Tibial nerve (tissue), 4 donors: ENCODE measurements around the gene TJP3. TPM values are rescaled to one million over a fixed set of nuclear protein-coding genes. Genes with fewer than 3 reads are reported as not detected.

Source experiments
- DNase-seq, 2 donors: peaks; one replicate each; pipeline ENCODE4 v3.0.0-alpha.2; 2019; ENCODE audit warnings: low spot score in 2 of 2
- H3K27ac ChIP-seq, 4 donors: fragments of 200-600 bp; sonication (generic) in 3 of 4; one replicate each; pipeline ENCODE4 v1.5.1; 2017 to 2019; ENCODE audit warnings: mild to moderate bottlenecking in 1 of 4
- H3K27me3 ChIP-seq, 2 donors: fragments of 200-600 bp; sonication (generic) in 1 of 2; one replicate each; pipeline versions ENCODE4 v1.5.1 to v1.6.0; 2017 to 2019
- H3K36me3 ChIP-seq, 3 donors: fragments of 200-600 bp; sonication (generic); one replicate each; pipeline ENCODE4 v1.5.1; 2018 to 2019
- H3K4me1 ChIP-seq, 4 donors: fragments of 200-600 bp; sonication (generic) in 3 of 4; one replicate each; pipeline ENCODE4 v1.5.1; 2017 to 2019
- H3K4me3 ChIP-seq, 4 donors: fragments of 200-600 bp; sonication (generic) in 3 of 4; one replicate each; pipeline ENCODE4 v1.5.1; 2017 to 2019; ENCODE audit warnings: mild to moderate bottlenecking in 1 of 4, moderate library complexity in 1 of 4
- H3K9me3 ChIP-seq, 4 donors: fragments of 200-600 bp; sonication (generic) in 3 of 4; one replicate each; pipeline ENCODE4 v1.5.1; 2017 to 2019
- CTCF ChIP-seq, 5 experiments: fragments of 200-600 bp in 3 of 5; fragments of 450-650 bp in 2 of 5; sonication (generic) in 3 of 5; IDR thresholded peaks; one replicate each; pipeline ENCODE4 v1.5.1; 2016 to 2019; ENCODE audit warnings: antibody characterized with exemption in 5 of 5, mild to moderate bottlenecking in 3 of 5, moderate library complexity in 2 of 5
- EP300 ChIP-seq, 2 donors: sonication (generic); formaldehyde crosslinking; IDR thresholded peaks; one replicate each; pipeline ENCODE4 v1.6.1; 2017; ENCODE audit warnings: antibody characterized with exemption in 2 of 2, mild to moderate bottlenecking in 1 of 2
- POLR2A ChIP-seq, 2 donors: fragments of 450-650 bp; IDR thresholded peaks; one replicate each; pipeline ENCODE4 v1.6.1; 2017; ENCODE audit warnings: antibody characterized with exemption in 2 of 2, mild to moderate bottlenecking in 2 of 2, moderate library complexity in 2 of 2
- WGBS, 2 donors: methylation state at CpG; one replicate each; pipeline ENCODE4 v1.1.5; 2018; 5-methylcytosine and 5-hydroxymethylcytosine counted together
- total RNA-seq, 4 donors: library from RNA; depleted of rRNA; stranded (reverse); fragments of >200 nt; gene quantifications; one replicate each; pipeline ENCODE4 v1.1.0, GENCODE V29; 2016

TJP3 gene
- total RNA-seq, 4 donors from 2014 or later = 0.21 to 0.90 (median 0.22) TPM; not detected in 1

DNA sequence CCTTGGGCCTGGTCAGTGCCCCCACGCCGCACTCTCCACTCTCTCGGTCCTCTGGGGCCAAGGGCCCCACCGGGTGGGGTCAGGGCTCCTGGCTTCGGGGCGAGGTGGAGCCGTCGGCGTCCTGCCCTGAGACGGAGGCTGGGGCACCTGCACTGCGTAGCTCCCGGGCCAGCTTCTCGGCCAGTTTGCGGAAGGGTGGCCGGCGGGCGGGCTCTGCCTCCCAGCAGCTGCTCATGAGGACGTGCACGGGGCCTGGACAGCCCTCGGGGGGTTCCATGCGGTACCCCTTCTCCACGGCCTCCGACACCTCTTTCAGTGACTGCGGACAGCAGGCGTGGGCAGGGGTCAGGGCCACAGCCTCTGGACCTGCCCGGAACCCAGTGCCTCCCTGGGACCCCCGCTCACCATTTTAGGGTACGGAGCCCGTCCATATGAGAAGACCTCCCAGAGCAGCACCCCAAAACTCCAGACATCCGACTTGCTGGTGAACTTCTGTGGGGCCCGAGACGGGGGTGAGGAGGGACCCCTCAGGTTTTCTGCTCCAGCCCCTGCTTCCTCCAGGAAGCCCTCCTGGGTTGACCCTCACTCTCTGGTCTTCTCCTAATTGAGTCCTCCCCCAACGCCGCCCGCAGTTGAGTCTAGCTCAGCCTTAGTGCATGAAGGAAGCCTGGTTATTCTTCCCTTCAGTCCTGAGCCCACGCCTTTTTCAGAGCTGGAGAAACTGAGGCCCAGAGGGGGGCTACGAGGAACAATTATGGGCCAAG is 70.1 kb downstream of the TJP3 start:
- Histone ChIP-seq H3K4me1 (no peaks in the 10 kb centered on the region), H3K36me3 (no peaks in the 10 kb centered on the region), H3K9me3 (peaks cover 3 to 37% (median 13%) of the 10 kb centered on the region in 4 donors), H3K4me3 (no peak overlapping the region), H3K27ac (no peak overlapping the region), H3K27me3 (peaks cover 0 to 10% of the 10 kb centered on the region in 2 donors)
- DNase-seq = no peak
- WGBS, 2 donors = 81 to 89% methylated on average over 14 to 26 of the region's 37 CpGs
- no peak for TF ChIP-seq CTCF (IDR thresholded peaks at IDR 0.05)
- no peak for TF ChIP-seq EP300 (IDR thresholded peaks at IDR 0.05)
- TF ChIP-seq POLR2A (IDR thresholded peaks at IDR 0.05) = no peak

DNA sequence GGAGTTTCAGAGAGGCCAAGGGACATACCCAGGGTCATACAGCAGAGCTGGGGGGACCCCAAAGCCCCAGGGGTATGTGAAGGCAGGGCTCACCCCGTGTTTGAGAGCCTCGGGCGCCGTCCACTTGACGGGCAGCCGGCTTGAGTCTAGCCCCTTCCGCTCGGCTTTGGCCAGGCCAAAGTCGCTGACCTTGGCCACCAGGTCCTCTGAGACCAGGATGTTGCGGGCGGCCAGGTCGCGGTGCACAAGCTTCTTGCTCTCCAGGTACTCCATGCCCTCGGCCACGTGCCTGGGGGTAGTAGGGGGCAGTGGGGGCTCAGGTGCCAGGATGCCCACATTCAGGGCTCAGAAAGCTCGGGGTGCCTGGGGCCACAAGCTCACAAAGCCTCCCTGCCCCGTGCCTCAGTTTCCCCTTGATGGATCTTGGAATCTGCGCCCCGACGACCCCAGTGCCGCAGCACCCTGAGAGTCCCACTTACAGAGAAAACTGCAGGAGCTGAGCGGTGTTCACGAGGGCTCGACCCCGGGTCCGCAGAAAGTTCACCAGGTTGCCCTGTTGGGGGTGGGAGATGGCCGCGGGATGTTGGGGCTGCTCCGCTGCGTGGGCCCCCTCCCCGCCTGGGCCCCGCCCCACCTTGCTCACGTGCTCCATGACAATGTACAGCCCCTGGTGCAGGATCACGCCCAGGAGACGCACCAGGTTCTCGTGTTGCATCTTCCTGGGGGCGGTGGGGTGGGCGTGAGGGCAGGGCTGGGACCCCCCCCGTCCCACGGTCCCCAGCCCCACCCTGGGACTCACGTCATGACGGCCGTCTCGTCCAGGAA is 70.9 kb downstream of the TJP3 start:
- Histone ChIP-seq H3K36me3 (no peaks in the 10 kb centered on the region), H3K9me3 (peaks cover 3 to 37% (median 13%) of the 10 kb centered on the region in 4 donors), H3K27ac (no peak overlapping the region), H3K4me1 (no peaks in the 10 kb centered on the region), H3K4me3 (no peak overlapping the region), H3K27me3 (peaks cover 0 to 18% of the 10 kb centered on the region in 2 donors)
- TF ChIP-seq EP300 (IDR thresholded peaks at IDR 0.05) (no peak), POLR2A (IDR thresholded peaks at IDR 0.05) (no peak), CTCF (IDR thresholded peaks at IDR 0.05) (no peak)
- 76 to 77% methylated on average over 26 to 34 of the region's 44 CpGs for WGBS, 2 donors
- no peak for DNase-seq

- H3K4me3 ChIP-seq = no peak overlapping the region
- no peak for DNase-seq
- 91 to 92% methylated on average over 9 of the region's 9 CpGs for WGBS, 2 donors
- H3K36me3 ChIP-seq = no peaks in the 10 kb centered on the region
- peaks cover 0 to 35% of the 10 kb centered on the region in 2 donors for H3K27me3 ChIP-seq
- peaks cover 0 to 11% (median 0%) of the 10 kb centered on the region in 4 donors for H3K4me1 ChIP-seq
- no peak overlapping the region for H3K27ac ChIP-seq
- peaks cover 3 to 37% (median 13%) of the 10 kb centered on the region in 4 donors for H3K9me3 ChIP-seq
- no peak for TF ChIP-seq POLR2A (IDR thresholded peaks at IDR 0.05)
- TF ChIP-seq EP300 (IDR thresholded peaks at IDR 0.05) = no peak
- TF ChIP-seq CTCF (IDR thresholded peaks at IDR 0.05) = no peak
Observed at GRCh38 chr19:3780786-3781304, 72.7 kb downstream of the TJP3 start.

DNA sequence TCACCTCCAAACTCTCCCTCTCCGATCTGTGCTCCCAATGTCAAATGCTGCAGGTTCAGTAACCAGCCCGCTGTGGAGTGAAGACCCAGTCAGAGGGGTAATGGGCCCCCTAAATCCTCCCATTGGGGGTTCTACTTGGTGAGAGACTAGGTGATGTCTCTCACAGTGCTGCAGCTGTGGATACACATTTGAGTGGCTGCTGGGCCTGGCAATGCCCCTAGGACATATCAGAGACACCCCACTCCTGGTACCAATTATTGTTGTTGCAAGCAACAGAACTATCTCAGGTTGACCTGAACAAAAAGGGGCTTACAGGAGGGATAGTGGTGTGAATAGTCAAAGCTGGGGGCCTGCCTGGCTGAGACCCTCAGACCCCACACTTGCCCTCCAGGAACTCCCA is 73.4 kb downstream of the TJP3 start:
- TF ChIP-seq EP300 (IDR thresholded peaks at IDR 0.05) = no peak
- no peak for TF ChIP-seq POLR2A (IDR thresholded peaks at IDR 0.05)
- no peak for TF ChIP-seq CTCF (IDR thresholded peaks at IDR 0.05)
- Histone ChIP-seq H3K4me3 (no peak overlapping the region), H3K4me1 (peaks cover 0 to 14% (median 0%) of the 10 kb centered on the region in 4 donors), H3K9me3 (peaks cover 3 to 37% (median 13%) of the 10 kb centered on the region in 4 donors), H3K27me3 (peaks cover 0 to 37% of the 10 kb centered on the region in 2 donors), H3K36me3 (no peaks in the 10 kb centered on the region), H3K27ac (no peak overlapping the region)
- WGBS, 2 donors = 82 to 94% methylated on average over 2 of the region's 2 CpGs
- DNase-seq = no peak
